ENCODE measurements around the gene MAN2A1.

The MAN2A1 gene

DNA sequence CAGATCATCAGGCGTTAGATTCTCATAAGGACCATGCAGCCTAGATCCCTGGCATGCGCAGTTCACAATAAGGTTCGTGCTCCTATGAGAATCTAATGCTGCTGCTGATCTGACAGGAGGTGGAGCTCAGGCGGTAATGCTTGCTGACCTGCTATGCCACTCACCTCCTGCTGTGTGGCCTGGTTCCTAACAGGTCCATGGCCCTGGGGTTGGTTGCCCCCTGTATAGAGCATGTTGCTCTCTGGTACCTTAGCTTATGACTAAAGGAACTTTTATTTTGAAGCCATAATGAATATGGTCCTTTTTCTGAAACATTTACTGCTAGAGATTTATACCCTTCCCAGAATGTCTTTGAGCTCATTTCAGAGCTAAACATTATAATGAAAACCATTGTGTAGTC, 3.1 kb downstream of the MAN2A1 start:
- Mint-ChIP-seq H3K9me3 (ENCODE audit: low read depth) (no peaks in the 10 kb centered on the region), H3K27ac (peak overlapping the region; percentile 75), H3K4me3 (peak overlapping the region; percentile 93), H3K27me3 (no peaks in the 10 kb centered on the region), H3K36me3 (peaks cover 3% of the 10 kb centered on the region), H3K4me1 (ENCODE audit: low read depth) (peaks cover 69% of the 10 kb centered on the region)

DNA sequence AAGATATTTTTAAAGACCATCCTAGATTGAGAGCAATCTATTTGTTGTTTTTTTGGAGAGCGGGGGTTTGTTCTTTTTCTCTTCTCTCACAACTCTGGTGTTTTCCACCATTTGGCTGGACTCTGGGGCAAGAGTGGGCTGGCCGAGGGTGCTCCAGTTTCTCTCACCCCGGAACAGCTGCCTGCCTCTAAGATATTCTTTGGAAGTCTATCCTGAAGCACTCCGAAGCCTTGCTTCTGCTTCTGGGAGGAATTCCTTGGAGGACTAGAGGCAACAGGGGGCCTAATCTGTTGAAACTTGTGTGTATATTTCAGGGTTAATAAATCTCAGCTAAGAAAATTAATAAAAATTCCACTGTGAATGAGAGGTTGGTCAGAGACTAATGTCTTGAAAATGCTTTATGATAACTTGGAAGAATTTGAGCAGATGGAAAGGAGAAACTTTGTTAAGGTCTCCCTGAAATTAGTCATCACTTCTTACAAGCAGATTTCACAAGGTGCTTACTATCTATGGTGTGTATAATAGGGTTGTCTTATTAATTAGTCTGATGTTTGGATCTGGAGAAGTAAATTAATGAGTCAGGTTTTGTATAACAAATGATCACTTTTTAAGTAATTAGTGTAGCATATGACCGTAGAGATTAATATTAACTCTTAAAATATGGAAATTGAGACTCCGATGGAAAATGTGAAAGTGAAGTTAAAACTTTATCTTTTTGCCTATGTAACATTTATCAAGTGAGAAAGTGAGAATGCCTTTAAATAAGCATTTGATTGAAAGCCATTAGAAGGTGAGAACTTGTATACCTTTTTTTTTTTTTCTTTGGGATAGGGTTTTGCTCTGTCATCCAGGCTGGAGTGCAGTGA, 4.0 kb downstream of the MAN2A1 start:
- H3K36me3 Mint-ChIP-seq, result peaks cover 4% of the 10 kb centered on the region
- peaks cover 77% of the 10 kb centered on the region for H3K4me1 Mint-ChIP-seq (ENCODE audit: low read depth)
- peak overlapping the region; percentile 75 for H3K27ac Mint-ChIP-seq
- H3K27me3 Mint-ChIP-seq, result no peaks in the 10 kb centered on the region
- no peaks in the 10 kb centered on the region for H3K9me3 Mint-ChIP-seq (ENCODE audit: low read depth)
- peak overlapping the region; percentile 93 for H3K4me3 Mint-ChIP-seq

DNA sequence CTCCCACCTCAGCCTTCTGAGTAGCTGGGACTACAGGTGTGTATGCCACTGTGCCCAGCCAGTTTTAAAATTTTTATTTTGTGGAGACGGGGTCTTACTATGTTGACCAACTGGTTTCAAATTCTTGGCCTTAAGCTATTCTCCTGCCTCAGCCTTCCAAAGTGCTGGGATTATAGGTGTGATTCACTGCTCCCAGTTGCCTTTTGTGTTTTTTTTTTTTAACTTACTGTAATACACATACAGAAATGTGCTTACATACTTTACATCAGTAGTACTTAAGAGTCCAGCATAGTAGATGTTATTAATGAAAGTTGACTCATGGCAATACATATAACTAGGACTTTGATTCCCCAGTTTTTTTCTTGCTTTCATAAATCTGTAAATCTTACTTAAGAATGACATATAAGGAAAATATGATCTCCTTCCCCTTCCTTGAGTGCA, 4.7 kb downstream of the MAN2A1 start:
- H3K9me3 Mint-ChIP-seq (ENCODE audit: low read depth), result no peaks in the 10 kb centered on the region
- H3K27ac Mint-ChIP-seq, result peak overlapping the region; percentile 75
- peaks cover 79% of the 10 kb centered on the region for H3K4me1 Mint-ChIP-seq (ENCODE audit: low read depth)
- peaks cover 5% of the 10 kb centered on the region for H3K36me3 Mint-ChIP-seq
- H3K4me3 Mint-ChIP-seq, result peak overlapping the region; percentile 93
- no peaks in the 10 kb centered on the region for H3K27me3 Mint-ChIP-seq

DNA sequence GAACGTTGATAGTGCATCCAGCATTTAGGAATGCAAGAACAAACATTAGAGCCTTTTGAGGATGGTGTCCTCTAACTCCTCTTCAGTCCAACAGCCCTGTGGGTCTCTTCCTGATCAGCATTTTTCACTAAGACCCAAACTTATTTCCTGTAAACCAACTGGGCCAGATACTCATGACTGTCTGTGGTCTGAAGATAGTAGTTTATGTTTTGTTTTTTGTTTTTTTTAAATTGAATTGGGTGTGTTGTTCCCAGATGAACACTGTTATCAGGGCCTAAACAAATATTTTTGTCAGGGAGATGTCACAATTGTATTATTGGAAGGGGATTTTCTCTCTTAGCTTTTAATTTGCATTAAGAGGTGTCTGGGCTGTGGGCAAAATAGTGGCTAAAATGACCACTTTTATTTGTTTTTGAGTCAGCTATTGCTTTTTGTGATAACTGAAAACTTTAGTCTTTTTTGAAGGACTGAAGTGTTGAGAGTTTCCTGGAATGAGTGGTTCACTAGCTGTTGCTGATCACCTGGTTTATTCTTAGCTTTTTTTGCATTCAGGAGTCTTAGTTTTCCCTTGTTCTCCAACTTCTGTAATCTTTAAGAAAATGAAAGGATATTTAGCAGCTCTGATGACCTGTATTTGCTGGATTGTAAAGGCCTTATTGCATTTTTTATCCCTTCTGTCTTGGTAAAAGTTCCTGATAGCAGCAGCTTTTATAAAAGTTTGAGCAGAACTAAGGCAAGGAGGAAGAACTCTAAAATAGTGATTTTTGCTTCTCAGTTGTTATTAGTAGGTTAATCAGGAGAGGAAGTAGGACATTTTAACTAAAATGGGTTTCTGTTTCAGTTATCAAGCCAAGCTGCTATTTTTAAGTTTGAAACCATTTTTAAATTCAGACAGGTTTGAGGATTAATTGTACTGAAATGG, 5.5 kb downstream of the MAN2A1 start:
- H3K4me3 Mint-ChIP-seq, result peak overlapping the region; percentile 68
- no peaks in the 10 kb centered on the region for H3K27me3 Mint-ChIP-seq
- no peaks in the 10 kb centered on the region for H3K9me3 Mint-ChIP-seq (ENCODE audit: low read depth)
- H3K27ac Mint-ChIP-seq, result peak overlapping the region; percentile 75
- peaks cover 87% of the 10 kb centered on the region for H3K4me1 Mint-ChIP-seq (ENCODE audit: low read depth)
- peaks cover 7% of the 10 kb centered on the region for H3K36me3 Mint-ChIP-seq

DNA sequence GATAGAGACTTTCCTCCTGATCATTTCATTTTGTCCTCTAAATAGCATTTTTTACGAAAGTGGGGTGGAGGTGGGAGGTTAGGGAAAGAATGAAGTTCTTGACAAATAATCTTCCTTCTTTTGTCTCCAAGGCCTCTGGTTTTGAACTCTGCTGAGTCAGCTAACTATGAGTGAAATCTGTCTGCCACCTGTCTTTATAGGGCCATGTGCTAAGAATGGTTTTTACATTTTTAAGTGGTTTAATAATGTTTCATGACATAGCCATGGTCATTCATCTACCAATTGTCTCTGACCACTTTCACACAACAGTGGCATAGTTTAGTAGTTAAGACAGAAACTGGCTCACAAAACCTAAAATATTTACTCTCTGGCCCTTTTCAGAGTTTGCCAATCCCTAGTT, 7.6 kb downstream of the MAN2A1 start:
- no peak overlapping the region for H3K27ac Mint-ChIP-seq
- H3K4me1 Mint-ChIP-seq (ENCODE audit: low read depth), result peaks cover 97% of the 10 kb centered on the region
- no peaks in the 10 kb centered on the region for H3K9me3 Mint-ChIP-seq (ENCODE audit: low read depth)

DNA sequence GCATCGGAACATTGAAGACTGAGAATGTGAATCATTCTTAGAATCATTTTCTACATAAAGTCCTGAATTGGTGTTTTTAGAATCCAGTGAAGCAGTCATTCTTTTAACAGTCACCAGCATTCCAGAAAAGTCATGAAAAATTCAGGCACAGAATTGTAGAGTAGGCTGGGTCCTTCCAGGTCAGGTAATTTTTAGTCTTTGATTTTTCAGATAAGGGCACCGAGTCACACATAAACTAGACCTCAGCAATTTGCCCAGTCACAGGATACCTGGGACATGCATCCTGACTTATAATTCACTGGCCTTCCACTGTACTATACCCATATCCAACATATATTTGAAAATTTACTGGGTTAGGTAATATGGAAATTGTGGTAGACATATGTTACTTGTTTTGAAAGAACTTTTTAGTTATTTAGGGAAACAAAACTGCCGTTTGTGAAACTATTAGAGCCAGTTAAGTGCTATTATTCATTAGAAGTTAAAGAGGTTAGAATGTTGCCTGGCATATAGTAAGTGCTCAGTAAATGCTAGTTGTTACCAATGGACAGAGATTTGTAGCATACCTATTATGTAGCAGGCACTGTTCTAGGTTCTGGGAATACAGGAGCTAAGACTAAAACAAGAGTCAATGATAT, 10.9 kb downstream of the MAN2A1 start:
- peak overlapping the region; percentile 42 for H3K4me3 Mint-ChIP-seq
- no peaks in the 10 kb centered on the region for H3K27me3 Mint-ChIP-seq
- no peak overlapping the region for H3K27ac Mint-ChIP-seq
- H3K36me3 Mint-ChIP-seq, result peaks cover 11% of the 10 kb centered on the region
- peaks cover 90% of the 10 kb centered on the region for H3K4me1 Mint-ChIP-seq (ENCODE audit: low read depth)
- H3K9me3 Mint-ChIP-seq (ENCODE audit: low read depth), result no peaks in the 10 kb centered on the region

More for the DNA sequence above, 7.6 kb downstream of the MAN2A1 start:
- Mint-ChIP-seq H3K27me3 (no peaks in the 10 kb centered on the region), H3K36me3 (peaks cover 8% of the 10 kb centered on the region), H3K4me3 (peak overlapping the region; percentile 15)

DNA sequence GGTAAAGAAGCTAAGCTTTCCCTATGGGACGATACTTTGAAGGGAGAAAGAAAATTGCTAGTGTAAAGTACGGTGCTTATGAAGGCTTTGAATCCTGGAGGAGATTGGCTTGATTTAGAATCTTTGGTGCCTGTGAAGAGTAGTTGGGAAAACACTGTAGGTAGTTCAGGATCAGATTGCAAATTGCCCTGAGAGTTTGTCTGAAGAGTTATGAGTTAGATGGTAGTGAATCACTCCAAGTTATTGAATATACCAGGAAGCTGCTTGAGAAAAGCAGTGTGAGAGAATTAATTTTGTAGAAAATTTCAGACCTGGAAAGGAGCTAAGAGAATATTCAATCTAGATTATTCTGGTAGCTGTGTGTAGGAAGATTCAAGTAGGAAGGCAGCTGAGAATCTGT, 11.5 kb downstream of the MAN2A1 start:
- peaks cover 88% of the 10 kb centered on the region for H3K4me1 Mint-ChIP-seq (ENCODE audit: low read depth)
- no peaks in the 10 kb centered on the region for H3K27me3 Mint-ChIP-seq
- peaks cover 13% of the 10 kb centered on the region for H3K36me3 Mint-ChIP-seq
- peak overlapping the region; percentile 9 for H3K27ac Mint-ChIP-seq
- H3K9me3 Mint-ChIP-seq (ENCODE audit: low read depth), result no peaks in the 10 kb centered on the region
- peak overlapping the region; percentile 42 for H3K4me3 Mint-ChIP-seq

DNA sequence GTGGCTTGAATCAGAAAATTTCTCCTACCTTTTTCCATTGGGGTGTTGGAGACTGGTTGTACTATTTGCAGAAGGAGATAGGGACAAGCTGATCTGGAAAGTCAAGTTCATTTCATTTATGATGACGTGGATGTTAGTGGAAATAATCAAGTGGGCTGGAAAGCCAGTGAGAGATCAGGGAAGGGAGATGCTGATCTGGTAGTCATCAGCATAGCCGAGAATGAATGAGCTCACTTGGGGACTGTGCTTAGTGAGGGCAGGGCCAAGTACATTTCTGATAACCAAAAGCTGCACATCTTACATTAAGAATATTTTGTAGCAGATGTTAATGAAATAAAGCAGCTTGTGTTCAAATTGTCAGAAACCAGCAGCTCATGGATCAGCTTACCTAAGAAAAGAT, 12.1 kb downstream of the MAN2A1 start:
- H3K4me3 Mint-ChIP-seq, result peak overlapping the region; percentile 42
- peaks cover 87% of the 10 kb centered on the region for H3K4me1 Mint-ChIP-seq (ENCODE audit: low read depth)
- no peaks in the 10 kb centered on the region for H3K9me3 Mint-ChIP-seq (ENCODE audit: low read depth)
- H3K27ac Mint-ChIP-seq, result no peak overlapping the region
- H3K27me3 Mint-ChIP-seq, result no peaks in the 10 kb centered on the region
- peaks cover 11% of the 10 kb centered on the region for H3K36me3 Mint-ChIP-seq

DNA sequence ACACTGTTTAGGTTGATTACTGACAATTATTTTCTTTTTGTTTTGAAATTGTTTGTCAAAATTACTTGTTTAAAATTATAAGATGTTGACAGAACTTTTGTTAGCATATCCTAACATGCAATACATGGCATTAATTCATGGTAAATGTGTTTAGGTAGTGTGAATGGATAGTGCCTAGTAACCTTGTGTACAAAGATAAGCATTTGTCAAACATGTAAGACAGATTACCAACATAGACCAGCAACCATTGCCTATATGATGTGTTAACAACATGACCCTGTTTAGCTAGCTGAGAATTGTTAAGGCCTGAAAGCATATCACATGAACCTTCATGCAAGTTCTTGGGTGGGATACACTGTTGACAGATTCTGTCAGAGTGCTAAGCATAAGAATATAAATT, 13.4 kb downstream of the MAN2A1 start:
- Mint-ChIP-seq H3K36me3 (peaks cover 13% of the 10 kb centered on the region), H3K27ac (no peak overlapping the region), H3K4me1 (ENCODE audit: low read depth) (peaks cover 87% of the 10 kb centered on the region), H3K9me3 (ENCODE audit: low read depth) (no peaks in the 10 kb centered on the region), H3K4me3 (no peak overlapping the region), H3K27me3 (no peaks in the 10 kb centered on the region)

DNA sequence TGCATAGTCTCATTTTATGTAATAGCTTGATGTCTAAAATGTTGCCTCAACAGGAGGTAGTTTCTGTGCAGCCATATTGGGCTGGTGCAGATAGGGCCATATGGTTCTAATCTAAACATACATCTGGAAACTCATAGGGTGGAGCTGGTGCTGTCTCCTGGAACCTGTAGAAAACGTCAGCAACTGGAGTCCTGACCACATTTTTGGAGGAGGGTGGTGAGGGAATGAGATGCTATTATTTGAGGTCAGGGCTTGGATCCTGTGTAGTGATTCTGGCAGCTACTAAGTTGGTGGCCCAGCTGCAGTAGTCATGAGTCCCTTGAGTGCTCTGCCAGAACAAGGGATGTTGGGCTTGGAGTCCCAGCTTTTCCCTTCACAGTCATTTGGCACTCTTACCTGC, 14.1 kb downstream of the MAN2A1 start:
- Mint-ChIP-seq H3K9me3 (ENCODE audit: low read depth) (no peaks in the 10 kb centered on the region), H3K27ac (no peak overlapping the region), H3K36me3 (peaks cover 11% of the 10 kb centered on the region), H3K27me3 (no peaks in the 10 kb centered on the region), H3K4me1 (ENCODE audit: low read depth) (peaks cover 87% of the 10 kb centered on the region), H3K4me3 (no peak overlapping the region)

DNA sequence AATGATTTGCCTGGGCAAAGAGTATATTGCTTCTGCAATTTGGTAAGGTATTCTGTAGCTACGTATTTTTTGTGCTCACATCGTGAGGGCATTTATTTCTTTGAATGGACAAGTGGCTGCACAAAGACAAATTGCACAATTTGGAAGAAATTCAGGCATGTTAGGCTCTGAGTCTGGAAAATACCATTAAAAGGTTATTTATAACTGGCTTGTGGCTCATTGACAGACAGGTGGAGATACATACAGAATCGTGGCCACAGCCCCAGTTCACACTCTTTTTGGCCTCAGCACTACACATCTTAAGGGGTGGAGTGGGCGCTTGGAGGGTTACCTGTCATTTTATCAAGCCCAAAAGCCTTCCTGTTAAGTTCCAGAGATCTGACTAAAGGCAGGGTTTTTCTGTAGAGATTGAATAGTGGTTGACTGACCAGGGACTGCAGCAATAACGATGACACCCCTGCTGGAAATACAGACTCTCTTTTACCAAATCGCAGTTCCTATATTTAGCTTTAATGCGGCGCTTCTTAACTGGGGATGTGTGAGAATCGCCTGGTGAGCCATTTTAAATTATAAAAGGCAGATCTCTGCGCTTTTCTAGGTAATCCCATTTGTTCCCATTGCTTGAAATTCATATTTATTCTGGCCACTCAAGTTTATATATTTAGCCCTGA, 14.7 kb downstream of the MAN2A1 start:
- Mint-ChIP-seq H3K27me3 (no peaks in the 10 kb centered on the region), H3K4me3 (no peak overlapping the region), H3K9me3 (ENCODE audit: low read depth) (no peaks in the 10 kb centered on the region), H3K27ac (no peak overlapping the region), H3K4me1 (ENCODE audit: low read depth) (peaks cover 89% of the 10 kb centered on the region), H3K36me3 (peaks cover 13% of the 10 kb centered on the region)

DNA sequence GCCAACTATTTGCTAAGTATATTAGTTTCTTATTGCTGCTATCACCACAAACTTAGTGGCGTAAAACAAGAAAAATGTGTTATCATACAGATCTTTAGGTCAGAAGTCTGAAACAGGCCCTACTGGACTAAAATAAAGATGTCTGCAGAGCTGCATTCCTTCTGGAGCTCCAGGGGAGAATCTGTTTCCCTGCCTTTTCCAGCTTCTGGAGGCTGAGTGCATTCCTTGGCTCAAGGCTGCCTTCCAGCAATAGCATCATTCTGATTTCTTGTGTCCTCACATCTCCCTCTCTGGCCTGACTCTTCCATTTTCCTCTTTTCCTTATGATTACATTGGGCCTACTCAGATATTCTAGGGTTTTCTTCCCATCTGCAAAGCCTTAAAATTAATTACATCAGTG, 15.9 kb downstream of the MAN2A1 start:
- Mint-ChIP-seq H3K4me1 (ENCODE audit: low read depth) (peaks cover 85% of the 10 kb centered on the region), H3K36me3 (peaks cover 11% of the 10 kb centered on the region), H3K27me3 (no peaks in the 10 kb centered on the region), H3K4me3 (no peak overlapping the region), H3K27ac (no peak overlapping the region), H3K9me3 (ENCODE audit: low read depth) (no peaks in the 10 kb centered on the region)

DNA sequence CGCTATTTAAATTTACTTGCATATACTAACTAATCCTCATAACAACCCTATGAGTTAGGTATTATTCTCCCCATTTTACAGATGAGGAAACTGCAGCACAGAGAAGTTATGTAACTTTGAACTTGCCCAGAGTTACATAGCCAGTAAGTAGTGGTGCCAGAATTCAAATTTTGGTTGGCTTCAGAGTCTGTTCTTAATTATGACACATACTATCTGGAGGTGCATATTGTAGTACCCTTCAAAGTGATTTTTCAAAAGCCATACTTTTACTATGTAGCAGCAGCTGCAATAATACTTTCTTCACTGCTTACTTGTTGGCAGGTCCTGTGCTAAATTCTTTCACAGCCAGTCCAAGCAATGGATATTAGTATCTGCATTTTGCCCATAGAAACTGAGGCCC, 16.4 kb downstream of the MAN2A1 start:
- Mint-ChIP-seq H3K27ac (no peak overlapping the region), H3K9me3 (ENCODE audit: low read depth) (no peaks in the 10 kb centered on the region), H3K27me3 (no peaks in the 10 kb centered on the region), H3K4me3 (no peak overlapping the region), H3K4me1 (ENCODE audit: low read depth) (peaks cover 84% of the 10 kb centered on the region), H3K36me3 (peaks cover 11% of the 10 kb centered on the region)

DNA sequence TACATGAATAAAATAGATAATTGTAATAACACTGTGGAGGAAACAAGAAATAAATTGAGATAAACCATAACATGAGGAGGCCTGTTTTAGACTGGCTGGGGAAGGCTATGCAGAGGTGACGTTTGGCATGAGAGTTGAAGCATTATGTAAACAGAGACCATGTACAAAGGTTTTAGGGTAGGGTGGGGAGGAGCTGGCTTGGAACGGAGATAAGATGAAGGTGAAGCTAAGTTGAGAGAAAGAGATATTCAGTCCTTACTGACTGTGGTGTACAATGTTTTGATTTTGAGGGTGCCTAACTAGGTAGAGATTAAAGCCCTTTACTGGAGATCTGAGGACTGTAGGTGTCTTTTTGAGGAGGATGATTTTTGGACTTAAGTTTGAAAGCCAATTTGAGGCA, 17.8 kb downstream of the MAN2A1 start:
- peaks cover 82% of the 10 kb centered on the region for H3K4me1 Mint-ChIP-seq (ENCODE audit: low read depth)
- peaks cover 11% of the 10 kb centered on the region for H3K36me3 Mint-ChIP-seq
- H3K27me3 Mint-ChIP-seq, result no peaks in the 10 kb centered on the region
- H3K4me3 Mint-ChIP-seq, result no peak overlapping the region
- H3K9me3 Mint-ChIP-seq (ENCODE audit: low read depth), result no peaks in the 10 kb centered on the region
- peak overlapping the region; percentile 7 for H3K27ac Mint-ChIP-seq
